Measurements from ENCODE around the gene DNAH14. TPM values are rescaled to one million over a fixed set of nuclear protein-coding genes. Genes with fewer than 3 reads are reported as not detected.

DNAH14 gene
- polyA plus RNA-seq, 1 donor (not counting 4 experiments of a cell fraction or from before 2014, with no cell fraction given) = 6.4 TPM

GRCh38 chr1:225361176-225361575 is 431.7 kb downstream of the DNAH14 start:
- no peak overlapping the region for H3K4me3 ChIP-seq (ENCODE audit: control insufficient read depth in 2 of 3, extremely low read depth in 1 of 3, insufficient read depth in 2 of 3, low read depth in 1 of 3, low read length in 3 of 3)
- H4K20me1 ChIP-seq (ENCODE audit: control insufficient read depth, extremely low read depth, insufficient read depth, low read length) = no peaks in the 10 kb centered on the region
- DNase-seq (ENCODE audit: low read depth, low spot score) (no peak), FAIRE-seq (no peak)
- no peak overlapping the region for H2AFZ ChIP-seq (ENCODE audit: control insufficient read depth, low read length)
- dilution Hi-C loops (cut with MboI; ENCODE audit: extremely low pct_ligation_motif_present, low sequenced_read_pairs) = no loop called here
- H3K27ac ChIP-seq (ENCODE audit: control insufficient read depth, insufficient read depth, low read length) = no peak overlapping the region
- H3K36me3 ChIP-seq (ENCODE audit: control insufficient read depth in 2 of 2, extremely low read depth in 1 of 2, insufficient read depth in 2 of 2, low read length in 2 of 2) = no peaks in the 10 kb centered on the region
- TF ChIP-seq EZH2 (IDR thresholded peaks at IDR 0.05; ENCODE audit: low read length) = no peak
- no peak for TF ChIP-seq CTCF (optimal IDR thresholded peaks at IDR 0.05 in 1 of 3, IDR thresholded peaks at IDR 0.05 in 1 of 3, conservative IDR thresholded peaks at IDR 0.05 in 1 of 3; ENCODE audit: extremely low read depth in 1 of 3, insufficient read depth in 2 of 3, low read length in 3 of 3)
- H3K4me1 ChIP-seq (ENCODE audit: control insufficient read depth, extremely low read depth, insufficient read depth, low read length) = no peaks in the 10 kb centered on the region
- H3K4me2 ChIP-seq (ENCODE audit: control insufficient read depth, extremely low read depth, insufficient read depth, low read depth, low read length) = no peak overlapping the region
- no peaks in the 10 kb centered on the region for H3K9me3 ChIP-seq (ENCODE audit: control insufficient read depth, low read depth, low read length)
- H3K79me2 ChIP-seq (ENCODE audit: control insufficient read depth, insufficient read depth, low read length) = no peaks in the 10 kb centered on the region
- no peaks in the 10 kb centered on the region for H3K27me3 ChIP-seq (ENCODE audit: control insufficient read depth, extremely low read depth, insufficient read depth, low read length)
- no peak overlapping the region for H3K9ac ChIP-seq (ENCODE audit: control insufficient read depth, extremely low read depth, insufficient read depth, low read length)
- H3K9me1 ChIP-seq (ENCODE audit: control insufficient read depth, extremely low read depth, insufficient read depth, low read length) = no peaks in the 10 kb centered on the region

DNA sequence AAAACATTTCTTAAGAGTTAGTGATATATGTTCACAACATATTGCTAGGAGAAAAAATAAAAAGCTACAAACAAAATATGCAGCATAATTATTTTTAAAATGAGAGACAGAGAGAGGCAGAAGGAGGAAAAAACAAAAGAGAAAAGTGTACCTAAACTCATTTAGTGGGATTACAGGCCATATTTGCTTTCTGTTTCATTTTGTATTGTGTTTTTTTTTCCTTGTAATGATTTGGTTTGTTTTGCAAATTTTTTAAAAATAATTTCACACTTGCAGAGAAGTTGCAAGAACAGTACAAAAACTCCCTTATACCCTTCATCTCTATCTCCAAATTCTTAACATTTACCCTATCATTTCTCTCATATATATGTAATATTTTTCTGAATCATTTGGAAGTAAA is 433.3 kb downstream of the DNAH14 start:
- no peak overlapping the region for H2AFZ ChIP-seq (ENCODE audit: control insufficient read depth, low read length)
- no peak overlapping the region for H3K4me3 ChIP-seq (ENCODE audit: control insufficient read depth in 2 of 3, extremely low read depth in 1 of 3, insufficient read depth in 2 of 3, low read depth in 1 of 3, low read length in 3 of 3)
- no peaks in the 10 kb centered on the region for H3K79me2 ChIP-seq (ENCODE audit: control insufficient read depth, insufficient read depth, low read length)
- no peaks in the 10 kb centered on the region for H3K27me3 ChIP-seq (ENCODE audit: control insufficient read depth, extremely low read depth, insufficient read depth, low read length)
- no peaks in the 10 kb centered on the region for H3K36me3 ChIP-seq (ENCODE audit: control insufficient read depth in 2 of 2, extremely low read depth in 1 of 2, insufficient read depth in 2 of 2, low read length in 2 of 2)
- no peaks in the 10 kb centered on the region for H3K9me1 ChIP-seq (ENCODE audit: control insufficient read depth, extremely low read depth, insufficient read depth, low read length)
- DNase-seq (ENCODE audit: low read depth, low spot score) = no peak
- dilution Hi-C loops (cut with MboI; ENCODE audit: extremely low pct_ligation_motif_present, low sequenced_read_pairs) = no loop called here
- H3K9ac ChIP-seq (ENCODE audit: control insufficient read depth, extremely low read depth, insufficient read depth, low read length) = no peak overlapping the region
- TF ChIP-seq EZH2 (IDR thresholded peaks at IDR 0.05; ENCODE audit: low read length) (no peak), CTCF (optimal IDR thresholded peaks at IDR 0.05 in 1 of 3, IDR thresholded peaks at IDR 0.05 in 1 of 3, conservative IDR thresholded peaks at IDR 0.05 in 1 of 3; ENCODE audit: extremely low read depth in 1 of 3, insufficient read depth in 2 of 3, low read length in 3 of 3) (no peak)
- H4K20me1 ChIP-seq (ENCODE audit: control insufficient read depth, extremely low read depth, insufficient read depth, low read length) = no peaks in the 10 kb centered on the region
- no peak for FAIRE-seq
- H3K4me2 ChIP-seq (ENCODE audit: control insufficient read depth, extremely low read depth, insufficient read depth, low read depth, low read length) = no peak overlapping the region
- no peaks in the 10 kb centered on the region for H3K4me1 ChIP-seq (ENCODE audit: control insufficient read depth, extremely low read depth, insufficient read depth, low read length)
- H3K27ac ChIP-seq (ENCODE audit: control insufficient read depth, insufficient read depth, low read length) = no peak overlapping the region
- H3K9me3 ChIP-seq (ENCODE audit: control insufficient read depth, low read depth, low read length) = no peaks in the 10 kb centered on the region
